Thoracic aorta (tissue), 2 donors: ENCODE measurements around the gene TRAF3IP1. TPM values are rescaled to one million over a fixed set of nuclear protein-coding genes. Genes with fewer than 3 reads are reported as not detected.

Experiments used
- ATAC-seq: fragments of 150-250 bp; one replicate; pipeline ENCODE4 v1.8.0; 2017; ENCODE audit warnings: low read depth; ENCODE audit not compliant: insufficient number of reproducible peaks, low FRiP score
- DNase-seq: peaks from one replicate; pipeline ENCODE4 v3.0.0-alpha.2; 2020; ENCODE audit warnings: low spot score
- H3K27ac ChIP-seq, 2 donors: fragments of 200-600 bp; sonication (generic); 1 replicate in 1 of 2; 2 replicates in 1 of 2; pipeline ENCODE4 v1.5.1; 2016; ENCODE audit warnings: mild to moderate bottlenecking in 2 of 2, moderate library complexity in 2 of 2
- H3K27me3 ChIP-seq: fragments of 200-600 bp; sonication (generic); replicated peaks from 2 replicates; pipeline ENCODE4 v1.6.0; 2016; ENCODE audit warnings: mild to moderate bottlenecking; ENCODE audit not compliant: insufficient read depth
- H3K36me3 ChIP-seq: fragments of 200-600 bp; sonication (generic); one replicate; pipeline ENCODE4 v1.5.1; 2016
- H3K4me1 ChIP-seq, 2 donors: fragments of 200-600 bp; sonication (generic); 1 replicate in 1 of 2; 2 replicates in 1 of 2; pipeline versions ENCODE4 v1.5.1 to v1.6.0; 2016; ENCODE audit warnings: low read depth in 2 of 2, mild to moderate bottlenecking in 1 of 2; ENCODE audit not compliant: control insufficient read depth in 1 of 2
- H3K4me3 ChIP-seq: fragments of 200-600 bp; sonication (generic); 2 replicates; pipeline ENCODE4 v1.5.1; 2016; ENCODE audit warnings: mild to moderate bottlenecking
- H3K9me3 ChIP-seq: fragments of 200-600 bp; sonication (generic); 2 replicates; pipeline ENCODE4 v1.5.1; 2016
- CTCF ChIP-seq: fragments of 200-600 bp; sonication (generic); IDR thresholded peaks from one replicate; pipeline ENCODE4 v1.5.1; 2019; ENCODE audit warnings: antibody characterized with exemption
- total RNA-seq, 2 donors: library from RNA; depleted of rRNA; stranded (reverse); fragments of >200 nt; gene quantifications; one replicate each; pipeline versions ENCODE4 v1.1.0 to v1.2.3, GENCODE V29; 2016

The TRAF3IP1 gene
- total RNA-seq, 2 donors from 2014 or later, result 19.4 to 23.7 TPM

DNA sequence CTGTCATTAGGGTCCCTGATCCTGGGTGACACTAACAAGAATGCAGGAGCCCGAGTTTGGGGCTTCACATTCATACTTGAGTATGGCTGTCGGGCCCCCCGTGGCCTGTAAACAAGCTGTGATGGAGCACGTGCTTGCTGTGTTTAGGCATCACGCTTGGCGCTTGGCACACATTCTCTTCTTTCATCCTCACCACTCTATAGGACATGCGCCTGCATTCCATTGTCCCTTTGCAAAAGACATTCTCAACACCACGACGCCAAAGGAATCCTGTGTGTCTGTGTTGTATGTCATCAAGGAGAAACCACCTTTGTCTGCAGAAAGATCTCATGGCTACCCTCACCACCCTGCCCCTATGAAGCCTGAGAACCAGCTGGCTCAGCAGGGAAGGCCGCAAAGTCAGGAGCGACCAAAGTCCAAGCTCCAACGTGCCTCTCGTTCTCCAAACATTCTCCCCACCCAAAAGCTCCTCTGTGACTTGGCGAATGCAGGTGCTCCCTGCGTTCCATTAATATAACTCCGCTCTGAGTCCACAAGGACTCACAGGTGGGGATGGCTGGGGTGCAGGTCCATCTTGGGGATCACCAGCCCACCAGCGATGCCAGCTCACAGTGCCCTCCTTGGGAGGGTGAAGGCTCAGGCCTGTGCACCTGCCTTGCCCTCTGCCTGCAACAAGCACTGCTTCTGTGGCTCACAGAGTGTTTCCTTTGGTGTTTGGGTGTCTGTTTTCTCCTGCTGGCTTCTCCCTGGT, 25.8 kb upstream of the TRAF3IP1 start:
- Histone ChIP-seq H3K4me3 (no peak overlapping the region), H3K27ac (no peak overlapping the region), H3K27me3 (no peaks in the 10 kb centered on the region), H3K9me3 (no peaks in the 10 kb centered on the region), H3K36me3 (no peaks in the 10 kb centered on the region), H3K4me1 (peaks cover 0 to 2% of the 10 kb centered on the region in 2 donors)
- DNase-seq (no peak), ATAC-seq (no peak)
- no peak for TF ChIP-seq CTCF

GRCh38 chr2:238295144-238296112, 24.9 kb upstream of the TRAF3IP1 start:
- Histone ChIP-seq H3K27me3 (no peaks in the 10 kb centered on the region), H3K9me3 (no peaks in the 10 kb centered on the region), H3K4me3 (no peak overlapping the region), H3K4me1 (peaks cover 0 to 9% of the 10 kb centered on the region in 2 donors), H3K36me3 (no peaks in the 10 kb centered on the region), H3K27ac (no peak overlapping the region)
- ATAC-seq, result no peak
- no peak for TF ChIP-seq CTCF
- no peak for DNase-seq

GRCh38 chr2:238296638-238297457, 23.5 kb upstream of the TRAF3IP1 start:
- TF ChIP-seq CTCF, result no peak
- Histone ChIP-seq H3K4me3 (no peak overlapping the region), H3K9me3 (no peaks in the 10 kb centered on the region), H3K36me3 (no peaks in the 10 kb centered on the region), H3K27me3 (no peaks in the 10 kb centered on the region), H3K27ac (no peak overlapping the region), H3K4me1 (peaks cover 0 to 9% of the 10 kb centered on the region in 2 donors)
- no peak for DNase-seq
- no peak for ATAC-seq

- Histone ChIP-seq H3K27ac (no peak overlapping the region), H3K9me3 (no peaks in the 10 kb centered on the region), H3K36me3 (no peaks in the 10 kb centered on the region), H3K4me3 (no peak overlapping the region), H3K4me1 (peaks cover 0 to 9% of the 10 kb centered on the region in 2 donors), H3K27me3 (no peaks in the 10 kb centered on the region)
- TF ChIP-seq CTCF, result no peak
- DNase-seq, result no peak
- ATAC-seq, result no peak
Measured at GRCh38 chr2:238299803-238300202, 20.5 kb upstream of the TRAF3IP1 start.
